Stimulated activated CD4-positive, alpha-beta T cell treated with anti-CD3 and anti-CD28 coated beads, TNF-alpha, amount 100 ng/mL, for 4 hours (primary cell): Measurements from ENCODE around the gene SPDYE6.
"Not testable (repeated sequence)": the region's sequence is repeated elsewhere in the genome, so short reads cannot be mapped to it uniquely, and the experiment has no call there.

Experiments
- DNase-seq, 3 experiments: peaks; one replicate each; pipeline ENCODE4 v3.0.0-alpha.2; 2020; ENCODE audit warnings: low read depth in 3 of 3

SPDYE6 gene

GRCh38 chr7:102317231-102318059 lies 38.8 kb downstream of the SPDYE6 start:
- DNase-seq, result no peak

- no peak for DNase-seq
Observed at GRCh38 chr7:102313997-102314780, 42.1 kb downstream of the SPDYE6 start.

GRCh38 chr7:102312317-102312716 lies 43.9 kb downstream of the SPDYE6 start:
- DNase-seq, result no peak

DNA sequence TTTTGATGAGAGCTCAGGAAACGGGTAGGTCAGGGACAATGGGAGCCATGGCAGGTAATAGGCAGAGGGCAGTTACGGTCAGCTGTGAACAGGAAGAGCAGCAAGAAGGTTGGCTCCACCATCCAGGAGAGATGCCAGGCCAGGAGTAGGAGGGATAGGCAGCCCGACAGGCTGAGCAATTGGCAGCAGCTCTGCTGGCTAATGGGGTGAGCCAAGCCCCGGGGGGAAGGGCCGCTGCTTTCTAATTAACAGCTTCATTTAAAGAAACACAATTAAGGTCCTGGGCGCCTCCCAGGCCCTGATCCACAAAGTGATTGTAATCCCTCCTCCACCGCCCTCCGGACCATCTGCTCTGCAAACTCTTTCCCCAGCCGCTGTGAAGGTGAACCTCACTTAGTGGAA lies 45.8 kb downstream of the SPDYE6 start:
- no peak for DNase-seq

DNA sequence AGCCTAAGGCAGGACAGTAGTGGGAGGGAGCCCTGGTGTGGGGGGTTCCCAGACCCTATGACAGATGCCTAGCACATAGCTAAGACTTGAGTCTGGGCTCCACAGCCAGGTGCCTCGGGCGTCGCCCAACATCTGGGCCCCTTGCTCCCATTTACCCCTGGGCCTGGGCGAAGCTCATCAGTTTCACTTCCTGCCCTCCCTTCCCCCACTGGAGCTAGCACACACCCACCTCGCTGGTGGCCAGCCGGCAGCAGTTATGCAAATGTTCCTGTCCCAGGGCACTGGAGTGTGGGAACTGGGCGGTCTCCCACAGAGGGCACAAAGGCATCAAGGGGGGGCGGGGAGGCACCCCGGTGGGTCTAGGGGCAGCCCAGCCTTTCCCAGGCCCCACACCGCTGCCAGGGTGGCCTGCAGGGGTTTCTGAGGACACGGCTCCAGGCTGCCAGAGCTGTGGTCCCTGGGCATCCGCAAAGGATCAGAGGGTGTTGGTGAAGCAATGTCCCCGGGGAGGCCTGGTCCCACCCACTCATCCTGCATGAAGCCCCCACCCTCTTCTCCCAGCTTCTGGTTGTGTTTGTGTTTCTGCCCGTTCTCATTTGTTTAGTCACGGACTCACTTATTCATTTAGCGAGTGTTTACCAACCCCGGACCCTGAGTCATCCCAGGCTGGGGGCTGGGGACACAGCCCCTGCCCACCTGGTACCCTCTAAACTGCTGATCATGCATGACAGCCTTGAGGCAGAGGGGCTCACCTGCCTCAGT lies 49.1 kb downstream of the SPDYE6 start:
- DNase-seq, result no peak

DNA sequence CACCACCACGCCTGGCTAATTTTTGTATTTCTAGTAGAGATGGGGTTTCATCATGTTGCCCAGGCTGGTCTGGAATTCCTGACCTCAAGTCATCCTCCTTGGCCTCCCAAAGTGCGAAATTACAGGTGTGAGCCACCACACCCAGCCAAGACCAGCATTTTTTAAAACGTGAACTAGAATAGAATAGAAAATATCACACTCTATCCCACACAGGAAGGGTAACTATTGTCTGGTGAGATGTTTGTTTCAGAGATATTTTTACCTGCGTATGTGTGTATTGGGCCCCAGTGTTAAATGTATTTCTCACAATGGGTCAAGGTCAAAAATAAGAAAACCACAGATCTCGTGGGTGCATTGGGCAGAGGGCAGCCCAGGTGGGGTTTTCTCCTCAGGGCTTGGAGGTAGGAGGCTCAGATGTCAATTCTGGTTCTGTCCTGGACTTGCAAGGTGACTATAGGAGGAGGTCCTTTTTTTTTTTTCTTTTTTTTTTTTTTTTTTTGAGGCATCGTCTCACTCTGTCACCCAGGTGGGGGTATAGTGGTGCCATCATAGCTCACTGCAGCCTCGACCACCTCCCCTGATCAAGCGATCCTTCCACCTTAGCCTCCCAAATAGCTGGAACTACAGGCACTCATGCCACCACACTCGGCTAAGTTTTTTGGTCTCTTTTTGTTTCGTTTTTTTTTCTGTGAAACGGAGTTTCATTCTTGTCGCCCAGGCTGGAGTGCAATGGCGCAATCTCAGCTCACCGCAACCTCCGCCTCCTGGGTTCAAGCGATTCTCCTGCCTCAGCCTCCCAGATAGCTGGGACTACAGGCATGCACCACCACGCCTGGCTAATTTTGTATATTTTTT lies 50.6 kb downstream of the SPDYE6 start:
- DNase-seq, result no peak

- DNase-seq, result no peak
Observed at GRCh38 chr7:102304668-102305067, 51.6 kb downstream of the SPDYE6 start.

GRCh38 chr7:102303669-102304422 lies 52.4 kb downstream of the SPDYE6 start:
- DNase-seq, result no peak

- no peak for DNase-seq
Observed at GRCh38 chr7:102302025-102302424, 54.2 kb downstream of the SPDYE6 start.

GRCh38 chr7:102301367-102301766 lies 54.9 kb downstream of the SPDYE6 start:
- DNase-seq, result not testable (repeated sequence)

DNA sequence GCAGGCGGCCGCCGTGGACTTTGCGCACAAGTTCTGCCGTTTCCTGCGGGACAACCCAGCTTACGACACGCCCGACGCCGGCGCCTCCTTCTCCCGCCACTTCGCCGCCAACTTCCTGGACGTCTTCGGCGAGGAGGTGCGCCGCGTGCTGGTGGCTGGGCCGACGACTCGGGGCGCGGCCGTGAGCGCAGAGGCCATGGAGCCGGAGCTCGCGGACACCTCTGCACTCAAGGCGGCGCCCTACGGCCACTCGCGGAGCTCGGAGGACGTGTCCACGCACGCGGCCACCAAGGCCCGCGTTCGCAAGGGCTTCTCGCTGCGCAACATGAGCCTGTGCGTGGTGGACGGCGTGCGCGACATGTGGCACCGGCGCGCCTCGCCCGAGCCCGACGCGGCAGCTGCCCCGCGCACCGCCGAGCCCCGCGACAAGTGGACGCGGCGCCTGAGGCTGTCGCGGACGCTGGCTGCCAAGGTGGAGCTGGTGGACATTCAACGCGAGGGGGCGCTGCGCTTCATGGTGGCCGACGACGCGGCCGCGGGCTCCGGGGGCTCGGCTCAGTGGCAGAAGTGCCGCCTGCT lies 55.5 kb downstream of the SPDYE6 start:
- DNase-seq, result no peak

- no peak for DNase-seq
Observed at GRCh38 chr7:102297487-102298218, 58.6 kb downstream of the SPDYE6 start.

- DNase-seq, result no peak
Observed at GRCh38 chr7:102296514-102296913, 59.7 kb downstream of the SPDYE6 start.

- DNase-seq, result no peak
Observed at GRCh38 chr7:102296179-102296438, 60.1 kb downstream of the SPDYE6 start.
